ENCODE data around the gene KLHL33. TPM values are rescaled to one million over a fixed set of nuclear protein-coding genes. Genes with fewer than 3 reads are reported as not detected.

Gene KLHL33
- total RNA-seq, 1 experiment from 2014 or later = not detected

DNA sequence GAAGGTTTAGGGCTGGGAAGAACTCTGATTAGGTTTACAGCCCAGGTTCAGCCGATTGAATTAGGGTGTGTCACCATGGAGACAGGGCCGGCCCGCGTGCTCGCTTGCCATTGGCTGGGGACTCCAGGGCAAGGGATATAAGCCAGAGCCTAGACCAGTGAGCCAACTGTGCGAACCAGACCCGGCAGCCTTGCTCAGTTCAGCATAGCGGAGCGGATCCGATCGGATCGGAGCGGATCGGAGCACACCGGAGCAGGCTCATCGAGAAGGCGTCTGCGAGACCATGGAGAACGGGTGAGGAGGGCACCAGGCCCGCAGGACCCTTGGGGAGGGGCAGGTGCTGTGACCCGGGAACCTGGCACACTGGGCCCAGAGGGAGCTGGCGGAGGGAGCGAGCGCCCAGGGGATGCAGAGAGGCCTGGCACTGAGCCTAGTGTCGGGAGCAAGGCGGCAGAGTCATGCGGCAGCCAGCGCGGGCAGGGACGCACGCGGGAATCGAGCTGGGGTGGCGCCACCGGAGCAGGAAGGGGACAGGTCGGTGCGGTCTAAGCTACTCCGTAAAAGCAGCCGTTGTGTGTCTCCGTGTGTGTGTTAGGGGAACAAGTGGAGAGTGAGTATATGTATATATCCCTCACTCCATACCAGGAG, 33.4 kb upstream of the KLHL33 start, which contains the start of gene PNP:
TSS of gene PNP (plus strand) at position 165 of the 648 bp plus-strand sequence. CDS start at position 284, 119 bp downstream.
- Histone ChIP-seq H3K4me3 (ENCODE audit: low read depth in 2 of 2, low read length in 2 of 2) (peak within 1 kb of the TSS; percentile 82 to 96), H3K27ac (ENCODE audit: low read length) (peak within 1 kb of the TSS; percentile 74), H3K9me3 (ENCODE audit: control insufficient read depth, insufficient read depth, low read depth, low read length) (no peaks in the 10 kb centered on the region), H3K4me1 (ENCODE audit: control insufficient read depth, insufficient read depth, low read length) (peaks cover 3% of the 10 kb centered on the region), H3K36me3 (ENCODE audit: control insufficient read depth, insufficient read depth, low read length) (peaks cover 4% of the 10 kb centered on the region), H3K27me3 (ENCODE audit: control insufficient read depth, insufficient read depth, low read length) (no peaks in the 10 kb centered on the region)
- in situ Hi-C loops (cut with HindIII; ENCODE audit: low pct_unique_long_range_greater_than_20kb, low sequenced_read_pairs) = no loop called here
- ATAC-seq = peak; percentile 98
- peak; percentile 67 for DNase-seq (ENCODE audit: low read depth, low spot score)
- POLR2A ChIA-PET = interaction anchor here (0.9 to 1.1 kb wide), 2 partner anchors 8 to 126 kb away, joined by 3 to 4 read pairs; partner anchors contain the start of genes PARP2 and PIP4P1
- TSS peak; percentile 78 for BruUV-seq (replicated peaks)
- TF ChIP-seq TCF7L2 (IDR thresholded peaks at IDR 0.05; ENCODE audit: low read depth, low read length) (no peak), SIN3A (IDR thresholded peaks at IDR 0.05; ENCODE audit: borderline replicate concordance, insufficient read depth, low read depth, low read length) (0 out of 2 replicates have a peak, but pooled peaks have one; percentile 50), REST (IDR thresholded peaks at IDR 0.05; ENCODE audit: insufficient read depth in 1 of 2, low read depth in 2 of 2, low read length in 1 of 2) (no peak), POLR2AphosphoS5 (IDR thresholded peaks at IDR 0.05; ENCODE audit: low read depth, low read length) (peak; percentile 98)
- TF ChIP-seq, protein P1, sequence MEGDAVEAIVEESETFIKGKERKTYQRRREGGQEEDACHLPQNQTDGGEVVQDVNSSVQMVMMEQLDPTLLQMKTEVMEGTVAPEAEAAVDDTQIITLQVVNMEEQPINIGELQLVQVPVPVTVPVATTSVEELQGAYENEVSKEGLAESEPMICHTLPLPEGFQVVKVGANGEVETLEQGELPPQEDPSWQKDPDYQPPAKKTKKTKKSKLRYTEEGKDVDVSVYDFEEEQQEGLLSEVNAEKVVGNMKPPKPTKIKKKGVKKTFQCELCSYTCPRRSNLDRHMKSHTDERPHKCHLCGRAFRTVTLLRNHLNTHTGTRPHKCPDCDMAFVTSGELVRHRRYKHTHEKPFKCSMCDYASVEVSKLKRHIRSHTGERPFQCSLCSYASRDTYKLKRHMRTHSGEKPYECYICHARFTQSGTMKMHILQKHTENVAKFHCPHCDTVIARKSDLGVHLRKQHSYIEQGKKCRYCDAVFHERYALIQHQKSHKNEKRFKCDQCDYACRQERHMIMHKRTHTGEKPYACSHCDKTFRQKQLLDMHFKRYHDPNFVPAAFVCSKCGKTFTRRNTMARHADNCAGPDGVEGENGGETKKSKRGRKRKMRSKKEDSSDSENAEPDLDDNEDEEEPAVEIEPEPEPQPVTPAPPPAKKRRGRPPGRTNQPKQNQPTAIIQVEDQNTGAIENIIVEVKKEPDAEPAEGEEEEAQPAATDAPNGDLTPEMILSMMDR (IDR thresholded peaks at IDR 0.05) = no peak
- intact Hi-C loops (cut with micrococcal nuclease; ENCODE audit: unreplicated experiment) = no loop called here
- CTCF ChIA-PET = no interaction called here

DNA sequence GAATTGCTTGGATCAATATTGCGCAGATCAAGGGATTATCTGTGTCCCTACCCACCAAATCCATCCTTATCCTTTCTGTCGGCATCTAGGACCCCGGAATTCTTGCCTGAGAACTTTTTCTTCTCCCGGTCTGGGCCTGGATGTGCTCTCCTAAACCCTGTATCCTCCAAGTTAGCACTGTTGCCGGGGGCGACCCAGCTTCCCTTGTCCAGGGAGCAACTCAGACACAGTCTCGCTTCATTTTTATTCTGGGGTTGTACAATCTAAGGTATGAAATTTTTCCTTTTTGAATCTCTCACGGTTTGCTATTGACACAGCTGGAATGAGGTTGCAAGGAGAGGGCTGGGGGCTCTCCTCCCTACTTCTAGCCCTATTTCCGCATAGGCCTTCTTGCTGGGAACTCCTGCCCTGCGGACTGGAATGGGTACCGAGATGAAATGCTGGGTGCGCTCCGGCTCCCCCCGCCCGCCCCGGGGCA, 32.8 kb upstream of the KLHL33 start:
- POLR2A ChIA-PET = no interaction called here
- Histone ChIP-seq H3K27ac (ENCODE audit: low read length) (peak overlapping the region; percentile 74), H3K4me3 (ENCODE audit: low read depth in 2 of 2, low read length in 2 of 2) (peak overlapping the region; percentile 82 to 96), H3K36me3 (ENCODE audit: control insufficient read depth, insufficient read depth, low read length) (peaks cover 4% of the 10 kb centered on the region), H3K4me1 (ENCODE audit: control insufficient read depth, insufficient read depth, low read length) (peaks cover 3% of the 10 kb centered on the region), H3K9me3 (ENCODE audit: control insufficient read depth, insufficient read depth, low read depth, low read length) (no peaks in the 10 kb centered on the region), H3K27me3 (ENCODE audit: control insufficient read depth, insufficient read depth, low read length) (no peaks in the 10 kb centered on the region)
- CTCF ChIA-PET = no interaction called here
- in situ Hi-C loops (cut with HindIII; ENCODE audit: low pct_unique_long_range_greater_than_20kb, low sequenced_read_pairs) (no loop called here), intact Hi-C loops (cut with micrococcal nuclease; ENCODE audit: unreplicated experiment) (no loop called here)
- peak; percentile 27 for ATAC-seq
- BruUV-seq (replicated peaks) = no TSS peak
- DNase-seq (ENCODE audit: low read depth, low spot score) = no peak
- TF ChIP-seq POLR2AphosphoS5 (IDR thresholded peaks at IDR 0.05; ENCODE audit: low read depth, low read length) = no peak
- TF ChIP-seq, protein P1 (IDR thresholded peaks at IDR 0.05) = no peak
- TF ChIP-seq TCF7L2 (IDR thresholded peaks at IDR 0.05; ENCODE audit: low read depth, low read length) = no peak
- no peak for TF ChIP-seq SIN3A (IDR thresholded peaks at IDR 0.05; ENCODE audit: borderline replicate concordance, insufficient read depth, low read depth, low read length)
- no peak for TF ChIP-seq REST (IDR thresholded peaks at IDR 0.05; ENCODE audit: insufficient read depth in 1 of 2, low read depth in 2 of 2, low read length in 1 of 2)

Data from Panc1 (cell line).